Hepatocyte (in vitro differentiated cells): Measurements from ENCODE around the gene PTPN1.

Source experiments
- EZH2 ChIP-seq: fragments of 200-600 bp; sonication (generic); IDR thresholded peaks from 2 replicates; pipeline ENCODE4 v1.6.1; 2016; ENCODE audit warnings: antibody characterized with exemption, mild to moderate bottlenecking, borderline replicate concordance
- EZH2phosphoT487 ChIP-seq: fragments of 200-600 bp; sonication (generic); IDR thresholded peaks from one replicate; pipeline ENCODE4 v1.6.1; 2018; ENCODE audit warnings: antibody characterized with exemption, mild to moderate bottlenecking, low read depth, moderate library complexity; ENCODE audit not compliant: unreplicated experiment, severe bottlenecking
- TF ChIP-seq, protein P1 (sequence below): fragments of 200-600 bp; sonication (generic); IDR thresholded peaks from 2 replicates; pipeline ENCODE4 v1.5.1; 2016; ENCODE audit warnings: antibody characterized with exemption, mild to moderate bottlenecking; ENCODE audit not compliant: poor library complexity

DNA sequence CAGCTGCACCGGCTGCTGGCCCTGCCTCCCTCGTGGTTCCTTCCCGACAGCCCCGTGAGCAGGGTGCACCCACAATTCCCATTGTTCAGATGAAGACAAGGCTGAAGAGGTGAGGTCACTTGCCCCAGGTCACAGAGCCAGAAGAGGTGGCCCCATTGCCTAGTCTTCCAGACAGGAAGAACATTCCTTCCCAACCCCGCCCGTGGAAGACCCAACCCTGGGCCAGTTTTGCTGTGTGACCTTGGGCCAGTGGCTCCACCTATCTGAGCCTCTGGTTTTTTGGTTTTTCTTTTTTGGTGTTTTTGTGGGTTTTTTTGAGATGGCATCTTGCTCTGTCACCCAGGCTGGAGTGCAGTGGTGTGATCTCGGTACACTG is 119.5 kb downstream of the PTPN1 start:
- TF ChIP-seq, protein P1, sequence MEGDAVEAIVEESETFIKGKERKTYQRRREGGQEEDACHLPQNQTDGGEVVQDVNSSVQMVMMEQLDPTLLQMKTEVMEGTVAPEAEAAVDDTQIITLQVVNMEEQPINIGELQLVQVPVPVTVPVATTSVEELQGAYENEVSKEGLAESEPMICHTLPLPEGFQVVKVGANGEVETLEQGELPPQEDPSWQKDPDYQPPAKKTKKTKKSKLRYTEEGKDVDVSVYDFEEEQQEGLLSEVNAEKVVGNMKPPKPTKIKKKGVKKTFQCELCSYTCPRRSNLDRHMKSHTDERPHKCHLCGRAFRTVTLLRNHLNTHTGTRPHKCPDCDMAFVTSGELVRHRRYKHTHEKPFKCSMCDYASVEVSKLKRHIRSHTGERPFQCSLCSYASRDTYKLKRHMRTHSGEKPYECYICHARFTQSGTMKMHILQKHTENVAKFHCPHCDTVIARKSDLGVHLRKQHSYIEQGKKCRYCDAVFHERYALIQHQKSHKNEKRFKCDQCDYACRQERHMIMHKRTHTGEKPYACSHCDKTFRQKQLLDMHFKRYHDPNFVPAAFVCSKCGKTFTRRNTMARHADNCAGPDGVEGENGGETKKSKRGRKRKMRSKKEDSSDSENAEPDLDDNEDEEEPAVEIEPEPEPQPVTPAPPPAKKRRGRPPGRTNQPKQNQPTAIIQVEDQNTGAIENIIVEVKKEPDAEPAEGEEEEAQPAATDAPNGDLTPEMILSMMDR = no peak
- no peak for TF ChIP-seq EZH2
- no peak for TF ChIP-seq EZH2phosphoT487
